Suprapubic skin (tissue), 4 donors: ENCODE data around the gene ANKRD13A. TPM values are rescaled to one million over a fixed set of nuclear protein-coding genes. Genes with fewer than 3 reads are reported as not detected.

ENCODE experiments used
- DNase-seq, 2 donors: peaks; one replicate each; pipeline ENCODE4 v3.0.0-alpha.2; 2019; ENCODE audit warnings: low spot score in 2 of 2
- H3K27ac ChIP-seq: fragments of 200-600 bp; sonication (generic); one replicate; pipeline ENCODE4 v1.5.1; 2019
- H3K27me3 ChIP-seq: fragments of 200-600 bp; sonication (generic); one replicate; pipeline ENCODE4 v1.5.1; 2019
- H3K36me3 ChIP-seq: fragments of 200-600 bp; sonication (generic); one replicate; pipeline ENCODE4 v1.5.1; 2019
- H3K4me1 ChIP-seq: fragments of 200-600 bp; sonication (generic); one replicate; pipeline ENCODE4 v1.5.1; 2019
- H3K4me3 ChIP-seq: fragments of 200-600 bp; sonication (generic); one replicate; pipeline ENCODE4 v1.5.1; 2019; ENCODE audit warnings: mild to moderate bottlenecking
- H3K9me3 ChIP-seq: fragments of 200-600 bp; sonication (generic); one replicate; pipeline ENCODE4 v1.5.1; 2019
- CTCF ChIP-seq, 2 donors: fragments of 200-600 bp in 1 of 2; fragments of 450-650 bp in 1 of 2; sonication (generic) in 1 of 2; IDR thresholded peaks; one replicate each; pipeline ENCODE4 v1.5.1; 2016 to 2019; ENCODE audit warnings: antibody characterized with exemption in 2 of 2, mild to moderate bottlenecking in 1 of 2, moderate library complexity in 1 of 2
- EP300 ChIP-seq: sonication (generic); formaldehyde crosslinking; IDR thresholded peaks from one replicate; pipeline ENCODE4 v1.6.1; 2017; ENCODE audit warnings: antibody characterized with exemption
- POLR2A ChIP-seq, 2 donors: fragments of 450-650 bp; IDR thresholded peaks; one replicate each; pipeline ENCODE4 v1.6.1; 2017; ENCODE audit warnings: antibody characterized with exemption in 2 of 2, mild to moderate bottlenecking in 2 of 2, moderate library complexity in 2 of 2
- POLR2AphosphoS5 ChIP-seq, 3 donors: sonication (generic); formaldehyde crosslinking; IDR thresholded peaks; one replicate each; pipeline ENCODE4 v1.6.1; 2017; ENCODE audit warnings: antibody characterized with exemption in 3 of 3
- WGBS: methylation state at CpG from one replicate; pipeline ENCODE4 v1.1.5; 2018; 5-methylcytosine and 5-hydroxymethylcytosine counted together
- total RNA-seq, 4 donors: library from RNA; depleted of rRNA; stranded (reverse); fragments of >200 nt; gene quantifications; one replicate each; pipeline ENCODE4 v1.1.0, GENCODE V29; 2016

The ANKRD13A gene
- total RNA-seq, 4 donors from 2014 or later = 104 to 161 (median 114) TPM

DNA sequence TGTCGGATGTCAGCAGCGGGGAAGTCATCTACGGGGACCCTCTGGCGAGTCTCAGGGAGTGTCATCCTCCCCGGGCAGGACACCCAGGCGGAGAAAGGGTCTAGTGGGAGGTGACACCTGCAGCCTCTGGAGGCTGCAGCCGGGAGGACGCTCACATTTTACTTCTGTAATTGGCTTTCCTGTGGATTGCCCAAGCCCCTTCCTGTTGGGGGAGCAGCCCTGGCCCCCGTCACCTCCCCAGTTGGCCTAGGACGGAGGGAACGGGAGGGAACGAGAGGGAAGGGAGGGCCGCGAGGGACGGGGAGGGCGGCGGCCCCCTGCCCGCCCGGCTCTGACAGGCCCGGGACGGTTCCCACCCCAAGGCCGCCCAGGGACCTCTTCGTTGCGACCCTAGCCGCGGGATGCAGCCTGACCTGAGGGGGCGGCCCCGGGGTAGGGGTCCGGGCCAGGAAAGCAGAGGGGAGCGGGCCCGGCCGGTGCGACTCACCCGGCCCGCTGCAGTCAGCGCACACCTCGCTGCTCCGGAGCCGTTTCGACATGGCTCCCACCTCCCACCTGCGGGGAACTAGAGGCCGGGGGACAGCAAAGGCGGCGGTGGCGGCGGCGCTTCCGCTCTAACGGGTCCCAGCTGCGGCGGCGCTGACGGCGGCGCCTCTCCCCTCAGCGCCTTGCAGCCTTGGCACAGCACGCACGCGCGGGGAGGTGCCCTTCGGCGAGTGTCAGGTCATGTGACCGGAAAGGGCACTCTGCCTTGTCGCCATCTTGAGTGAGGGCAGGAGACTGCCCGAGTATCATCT lies 3.3 kb upstream of the ANKRD13A start, which contains the start of gene GIT2:
TSS of gene GIT2 (minus strand) at position 683 of the 797 bp plus-strand sequence. CDS start at position 539, 144 bp downstream.
- H3K4me3 ChIP-seq = peak within 1 kb of the TSS; percentile 89
- H3K9me3 ChIP-seq = no peaks in the 10 kb centered on the region
- peaks cover 2% of the 10 kb centered on the region for H3K36me3 ChIP-seq
- peak within 1 kb of the TSS; percentile 88 for H3K27ac ChIP-seq
- DNase-seq = peak; percentile 96 to 97
- WGBS = 2% methylated on average over 13 of the region's 65 CpGs
- H3K27me3 ChIP-seq = no peaks in the 10 kb centered on the region
- TF ChIP-seq EP300 = no peak
- TF ChIP-seq CTCF (IDR thresholded peaks at IDR 0.05) = no peak
- peak in 1 of 3 donors; percentile 74 for TF ChIP-seq POLR2AphosphoS5 (IDR thresholded peaks at IDR 0.05)
- TF ChIP-seq POLR2A (IDR thresholded peaks at IDR 0.05) = peak in 1 of 2 donors; percentile 41
- peaks cover 39% of the 10 kb centered on the region for H3K4me1 ChIP-seq

GRCh38 chr12:109996483-109996853 lies 2.8 kb upstream of the ANKRD13A start:
- Histone ChIP-seq H3K27me3 (no peaks in the 10 kb centered on the region), H3K36me3 (no peaks in the 10 kb centered on the region), H3K4me3 (peak overlapping the region; percentile 89), H3K4me1 (peaks cover 45% of the 10 kb centered on the region), H3K27ac (peak overlapping the region; percentile 88), H3K9me3 (no peaks in the 10 kb centered on the region)
- TF ChIP-seq EP300 (no peak), POLR2AphosphoS5 (IDR thresholded peaks at IDR 0.05) (no peak), POLR2A (IDR thresholded peaks at IDR 0.05) (no peak), CTCF (IDR thresholded peaks at IDR 0.05) (no peak)
- no peak for DNase-seq
- 50% methylated on average over 2 of the region's 2 CpGs for WGBS

DNA sequence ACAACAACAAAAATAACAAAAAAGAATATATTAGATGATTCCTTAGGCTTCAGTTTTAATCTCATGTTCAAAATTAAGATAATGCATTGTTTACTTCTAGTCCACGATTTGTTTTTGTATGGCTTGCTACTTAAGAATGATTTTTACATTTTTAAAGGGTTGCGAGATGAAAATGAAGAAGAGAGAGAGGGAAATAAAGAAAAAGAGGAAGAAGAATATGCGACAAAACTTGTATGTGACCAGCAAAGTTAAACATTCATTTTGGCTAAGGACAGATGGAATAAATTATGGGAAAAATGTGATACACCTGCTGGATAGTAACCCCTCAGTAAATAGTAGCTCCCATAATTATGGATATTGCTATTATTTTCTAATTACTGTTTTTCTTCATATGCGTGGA lies 1.8 kb upstream of the ANKRD13A start:
- DNase-seq = no peak
- Histone ChIP-seq H3K9me3 (no peaks in the 10 kb centered on the region), H3K4me3 (no peak overlapping the region), H3K4me1 (peaks cover 54% of the 10 kb centered on the region), H3K27me3 (no peaks in the 10 kb centered on the region), H3K36me3 (no peaks in the 10 kb centered on the region), H3K27ac (no peak overlapping the region)
- 89% methylated on average over 4 of the region's 4 CpGs for WGBS
- TF ChIP-seq POLR2A (IDR thresholded peaks at IDR 0.05) (no peak), CTCF (IDR thresholded peaks at IDR 0.05) (no peak), POLR2AphosphoS5 (IDR thresholded peaks at IDR 0.05) (no peak), EP300 (no peak)

- Histone ChIP-seq H3K4me3 (peak overlapping the region; percentile 88), H3K36me3 (no peaks in the 10 kb centered on the region), H3K27ac (peak overlapping the region; percentile 92), H3K27me3 (no peaks in the 10 kb centered on the region), H3K9me3 (no peaks in the 10 kb centered on the region), H3K4me1 (peaks cover 62% of the 10 kb centered on the region)
- WGBS = 59% methylated on average over 9 of the region's 9 CpGs
- TF ChIP-seq EP300 (no peak), POLR2AphosphoS5 (IDR thresholded peaks at IDR 0.05) (no peak), POLR2A (IDR thresholded peaks at IDR 0.05) (no peak), CTCF (IDR thresholded peaks at IDR 0.05) (no peak)
- no peak for DNase-seq
These were observed 858 bp upstream of the ANKRD13A start for GRCh38 chr12:109998241-109998903.

- no peak for TF ChIP-seq POLR2AphosphoS5 (IDR thresholded peaks at IDR 0.05)
- no peak for TF ChIP-seq POLR2A (IDR thresholded peaks at IDR 0.05)
- TF ChIP-seq EP300 = no peak
- no peak for TF ChIP-seq CTCF (IDR thresholded peaks at IDR 0.05)
- peak in 1 of 2 donors; percentile 66 for DNase-seq
- Histone ChIP-seq H3K9me3 (no peaks in the 10 kb centered on the region), H3K27ac (peak overlapping the region; percentile 92), H3K27me3 (no peaks in the 10 kb centered on the region), H3K4me1 (peaks cover 57% of the 10 kb centered on the region), H3K36me3 (no peaks in the 10 kb centered on the region), H3K4me3 (peak overlapping the region; percentile 88)
- 0% methylated on average over 6 of the region's 27 CpGs for WGBS
These were observed 380 bp downstream of the ANKRD13A start for GRCh38 chr12:109999649-109999971.
